ENCODE data around the gene ENTHD1.
"Not testable (repeated sequence)": the region's sequence is repeated elsewhere in the genome, so short reads cannot be mapped to it uniquely, and the experiment has no call there.

The ENTHD1 gene

DNA sequence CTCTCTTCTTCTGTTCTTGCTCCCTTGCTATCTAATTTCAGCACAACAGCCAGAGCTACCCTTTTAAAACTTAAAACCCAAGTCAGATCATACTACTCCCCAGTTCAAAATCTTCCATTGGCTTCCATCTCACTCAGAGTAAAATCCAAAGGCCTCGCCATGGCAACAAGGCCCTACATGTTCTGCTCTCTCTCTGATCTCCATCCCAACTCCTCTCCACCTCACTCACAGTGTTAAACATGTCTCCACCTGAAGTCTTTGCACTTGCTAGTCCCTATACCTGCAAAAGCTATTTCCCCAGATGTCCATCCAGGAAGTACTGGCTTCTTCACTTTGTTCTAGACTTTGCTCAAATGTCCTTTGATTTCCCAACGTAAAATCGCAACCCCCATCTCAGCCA, 4.3 kb upstream of the ENTHD1 start:
- in situ Hi-C loops (cut with HindIII; ENCODE audit: low sequenced_read_pairs) = no loop called here
- H3K4me3 ChIP-seq (ENCODE audit: low read depth, low read length) = no peak overlapping the region
- no peak for TF ChIP-seq CTCF (IDR thresholded peaks at IDR 0.05; ENCODE audit: low read depth, low read length, missing control alignments)
- DNase-seq (ENCODE audit: low read depth) = no peak

- no peak for DNase-seq (ENCODE audit: low read depth)
- in situ Hi-C loops (cut with HindIII; ENCODE audit: low sequenced_read_pairs) = no loop called here
- H3K4me3 ChIP-seq (ENCODE audit: low read depth, low read length) = no peak overlapping the region
- TF ChIP-seq CTCF (IDR thresholded peaks at IDR 0.05; ENCODE audit: low read depth, low read length, missing control alignments) = no peak
Measured at GRCh38 chr22:39896313-39896996, 2.9 kb upstream of the ENTHD1 start.

GRCh38 chr22:39895682-39896081, 2.1 kb upstream of the ENTHD1 start:
- TF ChIP-seq CTCF (IDR thresholded peaks at IDR 0.05; ENCODE audit: low read depth, low read length, missing control alignments) = no peak
- in situ Hi-C loops (cut with HindIII; ENCODE audit: low sequenced_read_pairs) = no loop called here
- no peak for DNase-seq (ENCODE audit: low read depth)
- no peak overlapping the region for H3K4me3 ChIP-seq (ENCODE audit: low read depth, low read length)

- in situ Hi-C loops (cut with HindIII; ENCODE audit: low sequenced_read_pairs) = no loop called here
- DNase-seq (ENCODE audit: low read depth) = no peak
- H3K4me3 ChIP-seq (ENCODE audit: low read depth, low read length) = no peak overlapping the region
- no peak for TF ChIP-seq CTCF (IDR thresholded peaks at IDR 0.05; ENCODE audit: low read depth, low read length, missing control alignments)
Measured at GRCh38 chr22:39894554-39895092, 1.1 kb upstream of the ENTHD1 start.

DNA sequence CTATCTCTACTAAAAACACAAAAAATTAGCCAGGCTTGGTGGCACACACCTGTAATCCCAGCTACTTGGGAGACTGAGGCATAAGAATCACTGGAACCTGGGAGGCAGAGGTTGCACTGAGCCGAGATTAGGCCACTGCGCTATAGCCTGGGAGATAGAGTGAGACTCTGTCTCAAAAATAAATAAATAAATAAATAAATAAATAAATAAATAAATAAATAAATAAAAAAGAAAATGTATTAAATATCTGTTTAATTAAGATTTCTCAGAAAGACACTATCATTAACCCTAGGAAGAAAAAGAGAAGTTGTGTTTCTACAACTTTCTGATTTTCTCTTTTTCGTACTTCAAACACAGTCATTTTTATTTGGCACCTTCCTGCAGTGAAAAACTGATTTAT, 3.6 kb downstream of the ENTHD1 start:
- H3K4me3 ChIP-seq (ENCODE audit: low read depth, low read length); in situ Hi-C loops (cut with HindIII; ENCODE audit: low sequenced_read_pairs); DNase-seq (ENCODE audit: low read depth): not testable (repeated sequence)

GRCh38 chr22:39883057-39883456, 10.5 kb downstream of the ENTHD1 start:
- H3K4me3 ChIP-seq (ENCODE audit: low read depth, low read length) = no peak overlapping the region
- no peak for DNase-seq (ENCODE audit: low read depth)
- in situ Hi-C loops (cut with HindIII; ENCODE audit: low sequenced_read_pairs) = no loop called here
- no peak for TF ChIP-seq CTCF (IDR thresholded peaks at IDR 0.05; ENCODE audit: low read depth, low read length, missing control alignments)

DNA sequence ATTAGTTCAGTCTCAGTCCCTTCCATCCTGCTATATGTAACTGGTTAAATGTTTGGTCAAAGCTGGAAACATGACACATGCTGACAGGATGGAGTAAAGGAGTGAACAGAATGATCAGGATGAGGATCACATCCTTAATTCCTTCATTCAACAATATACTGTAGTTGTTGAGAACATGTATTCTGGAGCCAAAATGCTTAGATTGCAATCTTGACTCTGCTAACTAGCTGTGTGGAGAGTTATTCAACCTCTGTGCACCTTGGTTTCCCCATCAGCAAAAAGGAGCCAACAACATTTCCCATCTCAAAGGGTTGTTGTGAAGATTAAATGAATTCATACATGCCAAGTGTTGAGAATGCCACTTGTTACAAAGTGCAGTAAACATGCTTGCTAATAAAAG, 12.8 kb downstream of the ENTHD1 start:
- no peak for DNase-seq (ENCODE audit: low read depth)
- in situ Hi-C loops (cut with HindIII; ENCODE audit: low sequenced_read_pairs) = no loop called here
- H3K4me3 ChIP-seq (ENCODE audit: low read depth, low read length) = no peak overlapping the region
- no peak for TF ChIP-seq CTCF (IDR thresholded peaks at IDR 0.05; ENCODE audit: low read depth, low read length, missing control alignments)
